Measurements from ENCODE around the gene CYP3A7. TPM values are rescaled to one million over a fixed set of nuclear protein-coding genes. Genes with fewer than 3 reads are reported as not detected.

The CYP3A7 gene
- polyA plus RNA-seq, 2 of the 4 experiments (the other 2 are of a cell fraction), result 0.14 to 0.16 TPM

GRCh38 chr7:99767662-99768061 is 32.7 kb upstream of the CYP3A7 start:
- Histone ChIP-seq H3K27ac (no peak overlapping the region), H3K4me1 (no peaks in the 10 kb centered on the region), H3K9me3 (no peaks in the 10 kb centered on the region), H3K4me2 (no peak overlapping the region), H3K4me3 (no peak overlapping the region)
- WGBS (ENCODE audit: missing lambda C conversion rate), result 19% methylated on average over 1 of the region's 1 CpG
- DNase-seq (ENCODE audit: low read depth in 1 of 2, low spot score in 1 of 2), result no peak
- CTCF ChIA-PET, result no interaction called here
- FAIRE-seq, result no peak
- no peak for ATAC-seq
- TF ChIP-seq CHD4 (IDR thresholded peaks at IDR 0.05; ENCODE audit: borderline replicate concordance) (no peak), FOXS1 (CRISPR knock-in tag; IDR thresholded peaks at IDR 0.05) (no peak), NR3C1 (IDR thresholded peaks at IDR 0.05) (no peak), ZSCAN20 (CRISPR knock-in tag; IDR thresholded peaks at IDR 0.05) (no peak), NFE2L2 (conservative IDR thresholded peaks at IDR 0.05; ENCODE audit: low read length) (no peak), ZC3H11A (IDR thresholded peaks at IDR 0.05) (no peak), TFCP2L1 (CRISPR knock-in tag; IDR thresholded peaks at IDR 0.05) (no peak), HEYL (CRISPR knock-in tag; IDR thresholded peaks at IDR 0.05) (no peak), FOSL2 (IDR thresholded peaks at IDR 0.05) (no peak), FOSL2 (CRISPR knock-in tag; IDR thresholded peaks at IDR 0.05) (no peak), PHF8 (IDR thresholded peaks at IDR 0.05; ENCODE audit: borderline replicate concordance, low read depth) (no peak), ESRRA (IDR thresholded peaks at IDR 0.05; ENCODE audit: borderline replicate concordance, low read length) (no peak), MAFK (IDR thresholded peaks at IDR 0.05; ENCODE audit: partially characterized antibody) (no peak), USF2 (IDR thresholded peaks at IDR 0.05) (no peak), BHLHE40 (IDR thresholded peaks at IDR 0.05; ENCODE audit: low read depth, low read length) (no peak), FOSB (CRISPR knock-in tag; IDR thresholded peaks at IDR 0.05) (no peak)
- POLR2A ChIA-PET, result no interaction called here

- DNase-seq (ENCODE audit: low read depth in 1 of 2, low spot score in 1 of 2) (no peak), FAIRE-seq (no peak), ATAC-seq (no peak)
- CTCF ChIA-PET, result no interaction called here
- Histone ChIP-seq H3K4me3 (no peak overlapping the region), H3K9me3 (no peaks in the 10 kb centered on the region), H3K4me2 (no peak overlapping the region), H3K27ac (no peak overlapping the region), H3K4me1 (no peaks in the 10 kb centered on the region)
- POLR2A ChIA-PET, result no interaction called here
- 69% methylated on average over 3 of the region's 3 CpGs for WGBS (ENCODE audit: missing lambda C conversion rate)
- TF ChIP-seq ZC3H11A (IDR thresholded peaks at IDR 0.05) (no peak), KDM1A (IDR thresholded peaks at IDR 0.05; ENCODE audit: low read depth) (no peak), MAFK (IDR thresholded peaks at IDR 0.05; ENCODE audit: partially characterized antibody) (no peak), FOSL2 (IDR thresholded peaks at IDR 0.05) (no peak), FOSL2 (CRISPR knock-in tag; IDR thresholded peaks at IDR 0.05) (no peak), ZNF302 (CRISPR knock-in tag; IDR thresholded peaks at IDR 0.05) (no peak), E2F6 (IDR thresholded peaks at IDR 0.05; ENCODE audit: borderline replicate concordance, low read depth) (no peak), HOXA7 (CRISPR knock-in tag; IDR thresholded peaks at IDR 0.05) (no peak)
Measured at GRCh38 chr7:99766484-99767099, 31.6 kb upstream of the CYP3A7 start.

- DNase-seq (ENCODE audit: low read depth in 1 of 2, low spot score in 1 of 2) (no peak), ATAC-seq (no peak), FAIRE-seq (no peak)
- WGBS (ENCODE audit: missing lambda C conversion rate), result 54% methylated on average over 3 of the region's 3 CpGs
- TF ChIP-seq RAD21 (conservative IDR thresholded peaks at IDR 0.05 in 1 of 2, IDR thresholded peaks at IDR 0.05 in 1 of 2) (no peak), SREBF2 (IDR thresholded peaks at IDR 0.05) (no peak), KDM5A (IDR thresholded peaks at IDR 0.05) (no peak)
- CTCF ChIA-PET, result no interaction called here
- Histone ChIP-seq H3K4me2 (no peak overlapping the region), H3K9me3 (no peaks in the 10 kb centered on the region), H3K4me1 (no peaks in the 10 kb centered on the region), H3K4me3 (no peak overlapping the region), H3K27ac (no peak overlapping the region)
- POLR2A ChIA-PET, result no interaction called here
Measured at GRCh38 chr7:99764478-99764877, 29.5 kb upstream of the CYP3A7 start.

All from A549 (cell line).